ENCODE results near the gene RCAN2. TPM values are rescaled to one million over a fixed set of nuclear protein-coding genes. Genes with fewer than 3 reads are reported as not detected.

Gene RCAN2
- total RNA-seq, 3 donors from 2014 or later = 2.9 to 14.9 (median 5.9) TPM

- Histone ChIP-seq H3K4me1 (no peaks in the 10 kb centered on the region), H3K27ac (no peak overlapping the region), H3K36me3 (no peaks in the 10 kb centered on the region), H3K27me3 (no peaks in the 10 kb centered on the region), H3K9me3 (no peaks in the 10 kb centered on the region), H3K4me3 (no peak overlapping the region)
- no peak for TF ChIP-seq POLR2AphosphoS5 (IDR thresholded peaks at IDR 0.05)
- TF ChIP-seq CTCF (IDR thresholded peaks at IDR 0.05) = no peak
- TF ChIP-seq POLR2A (IDR thresholded peaks at IDR 0.05) = no peak
- intact Hi-C loops (cut with DNase I; ENCODE audit: low total_unique reads) = no loop called here
- DNase-seq (ENCODE audit: low spot score in 2 of 2) = no peak
Observed at GRCh38 chr6:46265373-46265772, 225.9 kb downstream of the RCAN2 start.

DNA sequence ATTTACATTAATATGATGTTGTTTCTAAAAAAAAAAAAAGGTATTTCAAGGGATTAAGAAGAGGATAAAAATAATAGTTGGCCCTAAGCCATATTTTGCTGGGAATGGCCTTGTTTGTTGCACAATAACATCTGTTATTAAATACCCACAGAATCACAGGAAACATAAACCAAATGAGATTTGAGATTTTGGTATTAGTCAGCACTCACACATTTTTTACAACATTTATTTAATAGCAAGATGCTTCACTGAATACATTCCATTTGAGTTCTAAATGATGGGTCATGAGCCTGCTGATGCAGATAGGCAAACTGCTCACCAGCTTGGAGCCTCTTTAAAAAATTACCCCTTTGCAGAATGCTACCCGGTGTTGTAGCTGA lies 227.6 kb downstream of the RCAN2 start:
- no peaks in the 10 kb centered on the region for H3K27me3 ChIP-seq
- no peak overlapping the region for H3K4me3 ChIP-seq
- H3K9me3 ChIP-seq = no peaks in the 10 kb centered on the region
- TF ChIP-seq POLR2A (IDR thresholded peaks at IDR 0.05) (no peak), POLR2AphosphoS5 (IDR thresholded peaks at IDR 0.05) (no peak), CTCF (IDR thresholded peaks at IDR 0.05) (no peak)
- intact Hi-C loops (cut with DNase I; ENCODE audit: low total_unique reads) = no loop called here
- no peak overlapping the region for H3K27ac ChIP-seq
- no peaks in the 10 kb centered on the region for H3K4me1 ChIP-seq
- no peak for DNase-seq (ENCODE audit: low spot score in 2 of 2)
- H3K36me3 ChIP-seq = no peaks in the 10 kb centered on the region

DNA sequence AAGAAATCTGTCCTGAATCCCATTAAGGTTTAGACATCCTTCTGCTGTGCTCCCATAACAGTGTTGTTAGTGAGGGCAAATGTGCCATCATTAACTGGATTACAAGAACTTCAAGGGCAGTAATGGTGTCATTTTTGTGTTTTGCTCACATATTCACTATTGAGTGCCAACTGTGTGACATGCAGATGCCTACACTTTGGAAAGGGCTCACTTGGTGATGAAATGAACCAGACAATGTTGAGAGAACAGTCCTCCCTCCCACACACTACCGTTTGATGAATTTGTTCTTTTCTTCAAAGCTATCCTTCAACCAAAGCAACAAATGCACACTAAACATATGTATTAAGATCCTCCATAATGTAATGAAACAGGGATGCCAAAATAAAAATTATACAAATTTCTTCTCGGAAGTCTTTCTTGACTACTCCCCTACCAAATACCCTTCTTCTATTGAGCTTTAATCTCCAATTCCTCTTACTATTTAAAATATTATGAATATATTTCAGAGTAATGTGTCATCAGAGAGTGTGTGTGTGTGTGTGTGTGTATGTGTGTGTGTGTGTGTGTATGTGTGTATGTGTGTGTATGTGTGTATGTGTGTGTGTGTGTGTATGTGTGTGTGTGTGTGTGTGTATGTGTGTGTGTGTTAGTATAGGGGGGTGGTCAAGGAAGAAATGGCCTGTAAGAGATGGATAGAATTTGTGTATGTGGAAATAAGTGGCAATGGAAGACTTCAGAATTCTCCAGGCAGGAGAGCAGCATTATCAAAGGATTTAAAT lies 228.1 kb downstream of the RCAN2 start:
- no peaks in the 10 kb centered on the region for H3K27me3 ChIP-seq
- no peak overlapping the region for H3K27ac ChIP-seq
- DNase-seq (ENCODE audit: low spot score in 2 of 2) = no peak
- no peak for TF ChIP-seq CTCF (IDR thresholded peaks at IDR 0.05)
- no peak for TF ChIP-seq POLR2AphosphoS5 (IDR thresholded peaks at IDR 0.05)
- TF ChIP-seq POLR2A (IDR thresholded peaks at IDR 0.05) = no peak
- no peak overlapping the region for H3K4me3 ChIP-seq
- H3K9me3 ChIP-seq = no peaks in the 10 kb centered on the region
- H3K36me3 ChIP-seq = no peaks in the 10 kb centered on the region
- H3K4me1 ChIP-seq = no peaks in the 10 kb centered on the region
- intact Hi-C loops (cut with DNase I; ENCODE audit: low total_unique reads) = no loop called here

DNA sequence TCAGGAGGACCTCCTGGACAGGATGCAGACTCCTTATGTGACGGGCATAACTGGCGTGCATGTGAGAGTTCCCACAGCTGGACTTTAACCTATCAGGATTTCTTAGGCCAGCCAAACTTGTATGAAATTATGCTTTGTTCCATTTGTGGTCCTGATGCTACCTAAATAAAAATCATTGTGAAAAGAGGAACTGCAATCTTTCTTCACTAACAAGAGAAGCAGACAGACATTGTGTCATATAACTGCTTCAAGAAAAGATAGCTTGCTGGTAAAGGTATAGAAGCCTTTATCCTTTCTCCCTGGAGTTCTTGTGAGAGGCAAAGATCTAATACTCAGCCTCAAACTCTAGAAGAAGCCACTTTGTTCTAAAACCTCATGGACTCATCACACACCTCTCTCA lies 233.0 kb downstream of the RCAN2 start:
- H3K27me3 ChIP-seq = no peaks in the 10 kb centered on the region
- H3K9me3 ChIP-seq = no peaks in the 10 kb centered on the region
- H3K4me1 ChIP-seq = no peaks in the 10 kb centered on the region
- no peak overlapping the region for H3K4me3 ChIP-seq
- no peak for TF ChIP-seq POLR2A (IDR thresholded peaks at IDR 0.05)
- TF ChIP-seq POLR2AphosphoS5 (IDR thresholded peaks at IDR 0.05) = no peak
- no peak for TF ChIP-seq CTCF (IDR thresholded peaks at IDR 0.05)
- intact Hi-C loops (cut with DNase I; ENCODE audit: low total_unique reads) = no loop called here
- DNase-seq (ENCODE audit: low spot score in 2 of 2) = no peak
- no peak overlapping the region for H3K27ac ChIP-seq
- H3K36me3 ChIP-seq = no peaks in the 10 kb centered on the region

GRCh38 chr6:46255528-46255927 lies 235.7 kb downstream of the RCAN2 start:
- Histone ChIP-seq H3K9me3 (no peaks in the 10 kb centered on the region), H3K27ac (no peak overlapping the region), H3K27me3 (no peaks in the 10 kb centered on the region), H3K4me3 (no peak overlapping the region), H3K36me3 (no peaks in the 10 kb centered on the region), H3K4me1 (no peaks in the 10 kb centered on the region)
- TF ChIP-seq POLR2A (IDR thresholded peaks at IDR 0.05) = no peak
- no peak for TF ChIP-seq CTCF (IDR thresholded peaks at IDR 0.05)
- no peak for TF ChIP-seq POLR2AphosphoS5 (IDR thresholded peaks at IDR 0.05)
- DNase-seq (ENCODE audit: low spot score in 2 of 2) = no peak
- intact Hi-C loops (cut with DNase I; ENCODE audit: low total_unique reads) = no loop called here
